Osteoblast (primary cell): Measurements from ENCODE around the gene KCNN3. TPM values are rescaled to one million over a fixed set of nuclear protein-coding genes. Genes with fewer than 3 reads are reported as not detected.

Source experiments
- DNase-seq: peaks from one replicate; pipeline ENCODE4 v3.0.0; 2011; ENCODE audit warnings: low spot score, mixed read lengths; ENCODE audit not compliant: insufficient read length; ENCODE audit errors: missing footprints
- H2AFZ ChIP-seq: 2 replicates; pipeline ENCODE4 v1.6.0; 2011; ENCODE audit warnings: mild to moderate bottlenecking, low read length
- H3K27ac ChIP-seq: 2 replicates; pipeline ENCODE4 v1.5.1; 2011; ENCODE audit warnings: mild to moderate bottlenecking, low read depth, low read length, moderate library complexity
- H3K27me3 ChIP-seq: 2 replicates; pipeline ENCODE4 v1.6.0; 2012; ENCODE audit warnings: mild to moderate bottlenecking, control low read depth, inconsistent platforms, low read length, moderate library complexity; ENCODE audit not compliant: insufficient read depth
- H3K36me3 ChIP-seq: 2 replicates; pipeline ENCODE4 v1.5.1; 2011; ENCODE audit warnings: mild to moderate bottlenecking, low read length, control low read depth, moderate library complexity; ENCODE audit not compliant: insufficient read depth
- H3K4me1 ChIP-seq: 2 replicates; pipeline ENCODE4 v1.5.1; 2011; ENCODE audit warnings: mild to moderate bottlenecking, low read length, control low read depth, moderate library complexity; ENCODE audit not compliant: insufficient read depth
- H3K4me2 ChIP-seq: 2 replicates; pipeline ENCODE4 v1.6.0; 2011; ENCODE audit warnings: mild to moderate bottlenecking, low read length; ENCODE audit not compliant: insufficient read depth
- H3K4me3 ChIP-seq: fragments of 200-600 bp; sonication (generic); 3 replicates; pipeline ENCODE4 v1.5.1; 2012; ENCODE audit warnings: mild to moderate bottlenecking, low read length, inconsistent platforms; ENCODE audit not compliant: insufficient read depth
- H3K79me2 ChIP-seq: 2 replicates; pipeline ENCODE4 v1.6.0; 2012; ENCODE audit warnings: mild to moderate bottlenecking, low read length, control low read depth, inconsistent platforms; ENCODE audit not compliant: insufficient read depth
- H3K9me3 ChIP-seq: 2 replicates; pipeline ENCODE4 v1.5.1; 2011; ENCODE audit warnings: low read depth, low read length, control low read depth
- H4K20me1 ChIP-seq: 2 replicates; pipeline ENCODE4 v1.6.0; 2012; ENCODE audit warnings: mild to moderate bottlenecking, low read length, control low read depth; ENCODE audit not compliant: insufficient read depth
- total RNA-seq: library from RNA; depleted of rRNA; stranded (reverse); fragments of >200 nt; gene quantifications from 2 replicates; pipeline ENCODE4 v1.2.3, GENCODE V29; 2012
- TF ChIP-seq, protein P1 (sequence below): IDR thresholded peaks from 2 replicates; pipeline ENCODE4 v1.5.1; 2011; ENCODE audit warnings: mild to moderate bottlenecking, low read depth, low read length, moderate library complexity; ENCODE audit errors: extremely low read depth

KCNN3 gene
- total RNA-seq, 1 donor, result under 0.01 TPM

DNA sequence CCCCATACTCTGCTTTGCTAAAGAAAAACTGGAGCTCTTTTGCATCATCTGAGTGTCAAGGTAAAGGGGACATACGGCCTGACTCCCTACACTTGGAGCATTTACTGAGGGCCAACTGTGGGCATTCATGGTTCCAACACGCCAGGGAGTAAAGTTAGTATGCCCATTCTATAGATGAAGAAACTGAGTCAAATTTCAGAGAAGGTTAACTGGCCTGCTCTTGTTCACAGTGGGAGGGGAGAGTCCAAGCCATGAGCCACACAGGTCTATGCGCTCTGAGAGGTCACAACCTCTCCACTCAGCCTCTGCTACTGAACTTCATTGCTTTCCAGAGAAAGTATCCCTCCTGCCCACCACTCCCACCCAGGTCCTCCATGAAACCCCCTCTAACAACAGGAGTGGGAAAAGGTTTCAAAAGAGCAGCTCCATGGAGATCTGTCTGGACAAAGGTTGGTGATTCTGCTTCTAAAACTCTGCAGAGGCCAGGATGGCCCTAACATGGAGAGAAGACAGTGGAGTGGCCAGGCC lies 6.8 kb upstream of the KCNN3 start:
- Histone ChIP-seq H4K20me1 (no peaks in the 10 kb centered on the region), H3K4me1 (no peaks in the 10 kb centered on the region), H3K4me3 (no peak overlapping the region), H3K4me2 (no peak overlapping the region), H2AFZ (no peak overlapping the region), H3K79me2 (no peaks in the 10 kb centered on the region), H3K27me3 (peaks cover 48% of the 10 kb centered on the region), H3K9me3 (no peaks in the 10 kb centered on the region), H3K27ac (no peak overlapping the region), H3K36me3 (no peaks in the 10 kb centered on the region)
- TF ChIP-seq, protein P1, sequence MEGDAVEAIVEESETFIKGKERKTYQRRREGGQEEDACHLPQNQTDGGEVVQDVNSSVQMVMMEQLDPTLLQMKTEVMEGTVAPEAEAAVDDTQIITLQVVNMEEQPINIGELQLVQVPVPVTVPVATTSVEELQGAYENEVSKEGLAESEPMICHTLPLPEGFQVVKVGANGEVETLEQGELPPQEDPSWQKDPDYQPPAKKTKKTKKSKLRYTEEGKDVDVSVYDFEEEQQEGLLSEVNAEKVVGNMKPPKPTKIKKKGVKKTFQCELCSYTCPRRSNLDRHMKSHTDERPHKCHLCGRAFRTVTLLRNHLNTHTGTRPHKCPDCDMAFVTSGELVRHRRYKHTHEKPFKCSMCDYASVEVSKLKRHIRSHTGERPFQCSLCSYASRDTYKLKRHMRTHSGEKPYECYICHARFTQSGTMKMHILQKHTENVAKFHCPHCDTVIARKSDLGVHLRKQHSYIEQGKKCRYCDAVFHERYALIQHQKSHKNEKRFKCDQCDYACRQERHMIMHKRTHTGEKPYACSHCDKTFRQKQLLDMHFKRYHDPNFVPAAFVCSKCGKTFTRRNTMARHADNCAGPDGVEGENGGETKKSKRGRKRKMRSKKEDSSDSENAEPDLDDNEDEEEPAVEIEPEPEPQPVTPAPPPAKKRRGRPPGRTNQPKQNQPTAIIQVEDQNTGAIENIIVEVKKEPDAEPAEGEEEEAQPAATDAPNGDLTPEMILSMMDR, result no peak
- DNase-seq, result no peak

DNA sequence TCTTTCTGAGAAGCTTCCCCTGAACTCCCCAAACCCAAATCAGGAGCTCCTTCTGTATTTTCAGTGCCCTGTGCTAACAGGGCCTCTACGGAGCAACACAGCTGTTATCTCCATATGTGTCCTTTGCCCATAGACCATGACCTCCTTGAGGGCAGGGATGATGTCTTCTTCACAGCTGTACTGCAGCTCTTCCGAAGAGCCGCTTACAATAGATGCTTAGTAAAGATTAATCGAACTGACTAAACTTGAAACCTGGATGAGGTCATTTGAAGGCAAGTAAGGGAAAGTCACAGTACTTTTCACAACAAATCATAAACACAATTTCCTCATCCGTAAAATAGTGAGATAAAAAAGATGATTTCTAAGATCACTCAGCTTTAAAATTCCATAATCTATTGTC lies 4.4 kb upstream of the KCNN3 start:
- H4K20me1 ChIP-seq, result no peaks in the 10 kb centered on the region
- no peak for DNase-seq
- H3K27ac ChIP-seq, result no peak overlapping the region
- no peaks in the 10 kb centered on the region for H3K36me3 ChIP-seq
- TF ChIP-seq, protein P1, result no peak
- H3K4me2 ChIP-seq, result no peak overlapping the region
- H3K27me3 ChIP-seq, result peaks cover 58% of the 10 kb centered on the region
- no peaks in the 10 kb centered on the region for H3K9me3 ChIP-seq
- no peaks in the 10 kb centered on the region for H3K79me2 ChIP-seq
- peaks cover 6% of the 10 kb centered on the region for H3K4me1 ChIP-seq
- no peak overlapping the region for H2AFZ ChIP-seq
- H3K4me3 ChIP-seq, result no peak overlapping the region

DNA sequence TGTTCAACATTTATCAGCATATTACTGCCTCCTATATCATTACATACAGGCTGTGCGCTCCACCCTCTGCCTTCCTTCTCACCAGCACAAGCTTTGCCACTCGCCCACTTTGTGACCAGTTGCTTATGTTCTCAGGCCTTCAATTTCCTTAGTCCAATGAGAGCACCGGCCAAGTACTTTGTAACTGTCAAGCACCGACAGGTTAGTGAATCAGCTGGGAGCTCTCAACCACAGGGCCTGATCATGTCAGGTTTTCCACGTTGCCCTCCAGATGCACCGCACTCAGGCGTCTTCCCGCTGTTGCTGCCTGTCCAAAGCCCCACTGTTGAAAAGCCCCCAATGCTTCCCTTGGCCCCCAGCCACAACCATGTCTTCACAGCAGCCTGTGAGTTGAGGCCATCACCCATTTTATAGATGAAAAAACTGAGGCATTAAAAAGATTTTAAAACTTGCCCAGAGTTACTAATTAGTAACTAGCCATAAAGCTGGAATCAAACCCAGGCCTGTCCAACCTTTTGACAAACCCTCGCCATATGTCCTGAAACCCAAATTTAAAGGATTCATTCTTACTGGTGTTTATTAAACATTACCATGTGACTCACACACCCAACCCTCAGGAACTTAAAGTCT lies 3.4 kb upstream of the KCNN3 start:
- Histone ChIP-seq H3K4me2 (no peak overlapping the region), H3K4me1 (peaks cover 16% of the 10 kb centered on the region), H3K79me2 (no peaks in the 10 kb centered on the region), H3K9me3 (no peaks in the 10 kb centered on the region), H3K36me3 (no peaks in the 10 kb centered on the region), H3K27me3 (peaks cover 61% of the 10 kb centered on the region), H3K27ac (no peak overlapping the region), H2AFZ (no peak overlapping the region), H3K4me3 (no peak overlapping the region), H4K20me1 (no peaks in the 10 kb centered on the region)
- TF ChIP-seq, protein P1, result no peak
- no peak for DNase-seq

DNA sequence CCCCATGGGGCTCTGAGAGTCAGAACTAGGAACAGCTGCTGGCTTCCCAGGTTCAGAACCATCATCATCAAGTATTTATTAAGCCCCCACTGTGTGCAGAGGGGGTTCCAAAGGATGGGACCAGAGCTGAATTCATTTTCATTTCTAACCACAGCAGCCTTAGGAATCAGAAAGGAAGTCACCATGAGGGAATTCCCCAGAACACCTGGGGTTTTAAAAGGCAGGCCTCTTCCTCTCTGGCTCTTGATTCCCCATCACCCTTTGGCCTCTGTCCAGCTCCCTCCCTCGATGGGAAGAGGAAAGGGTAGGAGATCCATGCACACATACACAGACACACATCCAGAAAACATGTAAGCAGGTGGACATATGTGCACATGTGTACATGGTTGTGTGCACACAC lies 1.3 kb upstream of the KCNN3 start:
- H3K4me2 ChIP-seq, result no peak overlapping the region
- peaks cover 25% of the 10 kb centered on the region for H3K4me1 ChIP-seq
- no peak overlapping the region for H3K27ac ChIP-seq
- no peak for DNase-seq
- H3K27me3 ChIP-seq, result peaks cover 66% of the 10 kb centered on the region
- H4K20me1 ChIP-seq, result peaks cover 2% of the 10 kb centered on the region
- H3K4me3 ChIP-seq, result no peak overlapping the region
- TF ChIP-seq, protein P1, result no peak
- no peak overlapping the region for H2AFZ ChIP-seq
- H3K9me3 ChIP-seq, result no peaks in the 10 kb centered on the region
- no peaks in the 10 kb centered on the region for H3K79me2 ChIP-seq
- H3K36me3 ChIP-seq, result no peaks in the 10 kb centered on the region
